Measurements from ENCODE around the gene PIH1D1. TPM values are rescaled to one million over a fixed set of nuclear protein-coding genes. Genes with fewer than 3 reads are reported as not detected.

PIH1D1 gene
- total and polyA plus RNA-seq, 8 donors, result 58.9 to 193 (median 87.5) TPM

DNA sequence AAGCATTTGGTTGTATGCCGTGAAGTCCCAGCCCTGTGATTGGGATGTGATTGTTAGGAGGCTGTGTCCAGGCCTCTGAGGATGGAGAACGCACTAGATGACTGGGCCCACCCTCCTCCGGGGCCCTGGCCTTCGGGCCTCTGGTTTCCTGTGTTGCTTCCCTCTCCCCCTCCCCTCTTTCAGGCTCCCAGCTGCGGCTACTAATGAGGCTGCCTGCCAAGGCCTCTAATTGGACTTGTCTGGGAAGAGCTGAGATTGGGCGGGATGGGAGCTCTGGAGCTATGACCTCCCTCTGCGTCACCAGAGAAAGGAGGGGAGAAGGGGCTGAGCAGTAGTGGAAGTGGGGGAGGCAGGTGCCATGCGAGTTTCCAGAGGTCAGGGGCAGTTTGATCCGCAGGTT lies 38.3 kb downstream of the PIH1D1 start:
- H3K4me1 ChIP-seq, result peaks cover 0 to 13% (median 0%) of the 10 kb centered on the region in 4 donors
- H3K27ac ChIP-seq, result no peak overlapping the region
- no peaks in the 10 kb centered on the region for H3K36me3 ChIP-seq
- TF ChIP-seq POLR2AphosphoS5 (IDR thresholded peaks at IDR 0.05) (no peak), EP300 (IDR thresholded peaks at IDR 0.05) (no peak), POLR2A (IDR thresholded peaks at IDR 0.05) (no peak)
- no peak overlapping the region for H3K4me3 ChIP-seq
- no peaks in the 10 kb centered on the region for H3K9me3 ChIP-seq
- peaks cover 4 to 72% (median 9%) of the 10 kb centered on the region in 3 donors for H3K27me3 ChIP-seq
- DNase-seq, result peak in 1 of 2 donors; percentile 89
- 58 to 65% (median 59%) methylated on average over 7 to 9 of the region's 9 CpGs for WGBS, 5 donors
- intact Hi-C loops (cut with DNase I; ENCODE audit: low total_unique reads), result no loop called here

DNA sequence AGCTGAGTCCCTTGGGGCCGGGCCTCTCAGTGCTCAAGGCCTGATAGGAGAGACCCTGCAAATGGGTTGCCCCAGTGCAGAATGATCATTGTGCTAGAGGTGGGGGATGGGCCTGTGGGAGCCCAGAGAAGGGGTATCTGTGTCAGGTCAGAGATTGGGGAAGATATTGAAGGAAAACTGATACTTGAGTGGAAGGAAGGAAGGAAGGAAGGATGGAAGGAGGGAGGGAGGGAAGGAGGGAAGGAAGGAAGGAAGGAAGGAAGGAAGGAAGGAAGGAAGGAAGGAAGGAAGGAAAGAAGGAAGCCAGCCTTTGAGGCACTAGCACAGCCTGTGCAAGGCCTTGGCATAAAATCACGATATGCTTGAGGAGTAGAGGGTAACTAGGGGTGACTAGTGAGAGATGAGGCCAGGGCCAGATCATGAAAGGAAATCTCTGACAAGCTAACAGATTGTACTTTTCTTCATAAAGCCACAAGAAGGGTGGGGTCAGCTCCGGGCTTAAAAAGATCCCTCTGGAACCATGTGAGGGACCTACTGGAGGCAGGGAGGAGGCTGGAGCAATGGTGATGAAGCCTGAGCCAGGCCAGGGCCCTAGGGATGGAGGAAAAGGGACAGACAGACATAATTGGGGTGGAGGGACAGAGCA lies 39.8 kb downstream of the PIH1D1 start:
- Histone ChIP-seq H3K4me3 (no peak overlapping the region), H3K4me1 (peaks cover 0 to 13% (median 0%) of the 10 kb centered on the region in 4 donors), H3K27me3 (peaks cover 0 to 65% (median 2%) of the 10 kb centered on the region in 3 donors), H3K36me3 (no peaks in the 10 kb centered on the region), H3K9me3 (no peaks in the 10 kb centered on the region), H3K27ac (no peak overlapping the region)
- TF ChIP-seq EP300 (IDR thresholded peaks at IDR 0.05) (no peak), POLR2AphosphoS5 (IDR thresholded peaks at IDR 0.05) (no peak), POLR2A (IDR thresholded peaks at IDR 0.05) (no peak)
- TF ChIP-seq, protein P1, sequence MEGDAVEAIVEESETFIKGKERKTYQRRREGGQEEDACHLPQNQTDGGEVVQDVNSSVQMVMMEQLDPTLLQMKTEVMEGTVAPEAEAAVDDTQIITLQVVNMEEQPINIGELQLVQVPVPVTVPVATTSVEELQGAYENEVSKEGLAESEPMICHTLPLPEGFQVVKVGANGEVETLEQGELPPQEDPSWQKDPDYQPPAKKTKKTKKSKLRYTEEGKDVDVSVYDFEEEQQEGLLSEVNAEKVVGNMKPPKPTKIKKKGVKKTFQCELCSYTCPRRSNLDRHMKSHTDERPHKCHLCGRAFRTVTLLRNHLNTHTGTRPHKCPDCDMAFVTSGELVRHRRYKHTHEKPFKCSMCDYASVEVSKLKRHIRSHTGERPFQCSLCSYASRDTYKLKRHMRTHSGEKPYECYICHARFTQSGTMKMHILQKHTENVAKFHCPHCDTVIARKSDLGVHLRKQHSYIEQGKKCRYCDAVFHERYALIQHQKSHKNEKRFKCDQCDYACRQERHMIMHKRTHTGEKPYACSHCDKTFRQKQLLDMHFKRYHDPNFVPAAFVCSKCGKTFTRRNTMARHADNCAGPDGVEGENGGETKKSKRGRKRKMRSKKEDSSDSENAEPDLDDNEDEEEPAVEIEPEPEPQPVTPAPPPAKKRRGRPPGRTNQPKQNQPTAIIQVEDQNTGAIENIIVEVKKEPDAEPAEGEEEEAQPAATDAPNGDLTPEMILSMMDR (IDR thresholded peaks at IDR 0.05), result no peak
- WGBS, 5 donors, result 61 to 71% (median 65%) methylated on average over 3 of the region's 3 CpGs
- no peak for DNase-seq
- intact Hi-C loops (cut with DNase I; ENCODE audit: low total_unique reads), result no loop called here

DNA sequence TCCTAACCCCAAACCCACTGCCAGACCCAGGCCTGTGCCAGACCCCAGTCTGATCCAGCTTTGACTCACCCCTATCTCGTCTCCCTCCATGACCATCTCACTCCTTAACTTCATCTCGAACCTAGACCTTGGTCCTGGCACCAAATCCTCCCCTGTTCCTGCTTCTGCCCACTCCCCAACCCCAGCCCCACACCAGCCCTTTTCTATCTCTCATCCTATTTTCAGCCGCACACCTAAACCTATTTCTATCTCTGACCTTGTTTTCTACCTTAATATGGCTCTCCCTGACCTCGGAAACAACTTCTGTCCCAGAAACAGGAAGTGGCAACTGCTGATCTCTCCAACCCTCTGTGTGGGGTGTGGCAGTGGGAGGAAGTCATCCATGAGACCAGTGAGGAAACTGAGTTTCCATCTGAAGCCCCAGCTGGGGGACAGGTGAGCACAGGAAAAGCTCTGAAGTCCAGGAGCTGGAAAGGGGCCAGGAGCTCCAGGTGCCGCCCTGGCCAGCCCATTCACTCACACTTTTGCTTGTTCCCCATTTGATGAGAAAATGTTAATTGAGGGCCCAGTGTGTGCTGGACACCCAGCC lies 42.1 kb downstream of the PIH1D1 start:
- H3K27ac ChIP-seq, result no peak overlapping the region
- no peak for DNase-seq
- WGBS, 5 donors, result 62 to 79% (median 71%) methylated on average over 5 of the region's 5 CpGs
- no peak overlapping the region for H3K4me3 ChIP-seq
- intact Hi-C loops (cut with DNase I; ENCODE audit: low total_unique reads), result no loop called here
- TF ChIP-seq, protein P1 (IDR thresholded peaks at IDR 0.05), result no peak
- TF ChIP-seq POLR2A (IDR thresholded peaks at IDR 0.05) (no peak), EP300 (IDR thresholded peaks at IDR 0.05) (no peak), POLR2AphosphoS5 (IDR thresholded peaks at IDR 0.05) (no peak)
- H3K4me1 ChIP-seq, result peaks cover 0 to 13% (median 0%) of the 10 kb centered on the region in 4 donors
- no peaks in the 10 kb centered on the region for H3K36me3 ChIP-seq
- H3K9me3 ChIP-seq, result no peaks in the 10 kb centered on the region
- H3K27me3 ChIP-seq, result peaks cover 0 to 49% (median 0%) of the 10 kb centered on the region in 3 donors

DNA sequence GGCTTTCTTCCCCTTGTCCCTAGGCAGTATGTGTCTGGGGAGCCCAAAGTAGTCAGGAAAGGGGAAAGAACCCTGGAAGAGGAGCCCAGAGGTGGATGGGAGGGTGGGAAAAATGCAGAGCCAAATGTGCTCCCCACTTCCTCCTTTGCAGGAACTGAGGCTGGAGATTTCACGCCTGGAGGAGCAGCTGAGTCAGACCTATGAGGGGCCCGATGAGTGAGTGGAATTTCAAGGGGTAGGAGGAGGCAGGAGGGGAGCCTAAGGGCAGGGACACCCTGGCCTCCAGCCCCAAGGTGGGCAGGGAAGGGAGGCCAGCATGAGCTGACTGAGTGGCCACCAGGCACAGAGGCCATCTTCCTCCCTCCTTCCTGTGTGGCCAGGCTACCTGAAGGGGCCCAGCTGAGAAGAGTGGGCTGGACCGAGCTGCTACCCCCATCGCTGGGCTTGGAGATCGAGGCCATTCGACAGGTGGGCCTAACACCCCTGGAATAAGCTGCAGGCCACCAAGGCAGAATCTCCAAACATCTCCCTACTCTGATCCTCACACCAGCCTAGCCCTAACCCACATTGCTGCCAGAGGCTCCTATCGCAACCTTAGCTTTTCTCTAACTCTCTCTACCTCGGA lies 42.7 kb downstream of the PIH1D1 start:
- no peak for DNase-seq
- peaks cover 0 to 13% (median 0%) of the 10 kb centered on the region in 4 donors for H3K4me1 ChIP-seq
- no peak for TF ChIP-seq POLR2AphosphoS5 (IDR thresholded peaks at IDR 0.05)
- TF ChIP-seq, protein P1 (IDR thresholded peaks at IDR 0.05), result no peak
- no peak for TF ChIP-seq POLR2A (IDR thresholded peaks at IDR 0.05)
- TF ChIP-seq EP300 (IDR thresholded peaks at IDR 0.05), result no peak
- no peaks in the 10 kb centered on the region for H3K9me3 ChIP-seq
- intact Hi-C loops (cut with DNase I; ENCODE audit: low total_unique reads), result no loop called here
- 69 to 80% (median 76%) methylated on average over 8 of the region's 8 CpGs for WGBS, 5 donors
- peaks cover 0 to 47% (median 0%) of the 10 kb centered on the region in 3 donors for H3K27me3 ChIP-seq
- no peak overlapping the region for H3K27ac ChIP-seq
- H3K36me3 ChIP-seq, result no peaks in the 10 kb centered on the region
- no peak overlapping the region for H3K4me3 ChIP-seq
